Heart left ventricle (tissue), 13 donors: ENCODE data around the gene FMOD.

ENCODE experiments used
- CTCF ChIP-seq, 12 donors: fragments of 200-600 bp; sonication (generic) in 4 of 12; IDR thresholded peaks; one replicate each; pipeline versions ENCODE4 v1.5.0 to v1.8.0; 2018 to 2022; ENCODE audit warnings: antibody characterized with exemption in 12 of 12, mild to moderate bottlenecking in 5 of 12
- POLR2A ChIP-seq, 2 donors: fragments of 450-650 bp; IDR thresholded peaks; one replicate each; pipeline ENCODE4 v1.6.1; 2017; ENCODE audit warnings: antibody characterized with exemption in 2 of 2, mild to moderate bottlenecking in 2 of 2, moderate library complexity in 2 of 2
- donor health status: ischemic (EF 13 %, LVEDD 7.1; RV severe dilation, severe dysfunction).
- donor health status: DM: no; HTN: yes; CAD: no.
- donor health status: DM: no; HTN: no; CAD: no.
- donor health status: ischemic (EF 25% LVEDD 6.9; RV normal size, moderate dysfunction).
- donor health status: ischemic (EF 25% LVEDD 5.7; RV mildly dilated, moderate dysfunction).
- donor health status: ischemic (EF 35%, LVEDD 5.7; RV mildly dilated, moderate dysfunction).
- donor health status: nonischemic (EF 11% LVEDD 7.7; RV severe dilation, severe dysfunction).
- donor health status: DM: yes; HTN: yes; CAD: no.
- donor health status: PGD.
- donor health status: ischemic (EF 29% LVEDD 5.4; RV normal size, mild dysfunction).
- donor health status: nonischemic (EF 23%, LVEDD 6.1; RV moderate dilation, normal function).

- TF ChIP-seq CTCF (IDR thresholded peaks at IDR 0.05): no peak
- TF ChIP-seq POLR2A (IDR thresholded peaks at IDR 0.05): no peak
These were observed 15.4 kb downstream of the FMOD start for GRCh38 chr1:203335503-203335902.
